Fibroblast of upper back skin (primary cell): ENCODE data around the gene SLC25A6.
"Not testable (repeated sequence)": the region's sequence is repeated elsewhere in the genome, so short reads cannot be mapped to it uniquely, and the experiment has no call there.

Experiments used
- DNase-seq: peaks from one replicate; pipeline ENCODE4 v3.0.0-alpha.2; 2013

SLC25A6 gene

GRCh38 chrX:1412551-1413161 lies 20.7 kb upstream of the SLC25A6 start:
- no peak for DNase-seq

- DNase-seq = no peak
Measured at GRCh38 chrX:1411326-1411725, 19.4 kb upstream of the SLC25A6 start.

GRCh38 chrX:1407035-1407434 lies 15.1 kb upstream of the SLC25A6 start:
- no peak for DNase-seq

DNA sequence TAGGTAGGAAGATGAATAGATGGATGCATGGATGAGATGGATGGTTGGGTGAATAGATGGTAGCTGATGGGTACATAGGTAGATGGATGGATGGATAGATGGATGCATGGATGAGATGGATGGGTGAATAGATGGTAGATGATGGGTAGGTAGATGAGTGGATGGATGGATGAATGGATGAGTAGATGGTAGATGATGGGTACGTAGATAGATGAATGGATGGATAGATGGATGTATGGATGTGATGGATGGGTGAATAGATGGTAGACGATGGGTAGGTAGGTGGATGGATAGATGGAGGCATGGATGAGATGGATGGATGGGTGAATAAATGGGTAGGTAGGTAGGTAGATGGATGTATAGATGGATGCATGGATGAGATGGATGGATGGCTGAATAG lies 13.9 kb upstream of the SLC25A6 start:
- DNase-seq = not testable (repeated sequence)

GRCh38 chrX:1403867-1404266 lies 12.0 kb upstream of the SLC25A6 start:
- not testable (repeated sequence) for DNase-seq

- DNase-seq = no peak
Measured at GRCh38 chrX:1403228-1403627, 11.3 kb upstream of the SLC25A6 start.

- DNase-seq = no peak
Measured at GRCh38 chrX:1401611-1402430, 9.9 kb upstream of the SLC25A6 start.

- no peak for DNase-seq
Measured at GRCh38 chrX:1400742-1401471, 9.0 kb upstream of the SLC25A6 start.

DNA sequence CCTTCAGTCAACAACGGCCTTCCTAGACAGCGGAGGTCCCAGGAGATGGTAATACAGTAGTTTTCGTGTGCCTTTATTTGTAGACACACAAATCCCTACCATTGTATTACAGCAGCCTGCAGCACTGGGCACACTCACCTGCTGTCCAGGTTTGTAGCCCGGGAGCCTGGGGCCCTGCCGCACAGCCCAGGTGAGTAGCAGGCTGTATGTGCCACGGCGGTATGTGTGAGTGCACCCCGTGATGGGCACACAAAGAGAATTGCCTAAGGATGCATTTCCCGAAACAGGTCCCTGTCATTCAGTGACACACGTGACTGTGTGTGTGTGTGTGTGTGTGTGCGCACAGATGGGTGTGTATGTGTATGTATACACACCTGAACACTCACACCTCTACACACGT lies 8.1 kb upstream of the SLC25A6 start:
- DNase-seq = no peak

DNA sequence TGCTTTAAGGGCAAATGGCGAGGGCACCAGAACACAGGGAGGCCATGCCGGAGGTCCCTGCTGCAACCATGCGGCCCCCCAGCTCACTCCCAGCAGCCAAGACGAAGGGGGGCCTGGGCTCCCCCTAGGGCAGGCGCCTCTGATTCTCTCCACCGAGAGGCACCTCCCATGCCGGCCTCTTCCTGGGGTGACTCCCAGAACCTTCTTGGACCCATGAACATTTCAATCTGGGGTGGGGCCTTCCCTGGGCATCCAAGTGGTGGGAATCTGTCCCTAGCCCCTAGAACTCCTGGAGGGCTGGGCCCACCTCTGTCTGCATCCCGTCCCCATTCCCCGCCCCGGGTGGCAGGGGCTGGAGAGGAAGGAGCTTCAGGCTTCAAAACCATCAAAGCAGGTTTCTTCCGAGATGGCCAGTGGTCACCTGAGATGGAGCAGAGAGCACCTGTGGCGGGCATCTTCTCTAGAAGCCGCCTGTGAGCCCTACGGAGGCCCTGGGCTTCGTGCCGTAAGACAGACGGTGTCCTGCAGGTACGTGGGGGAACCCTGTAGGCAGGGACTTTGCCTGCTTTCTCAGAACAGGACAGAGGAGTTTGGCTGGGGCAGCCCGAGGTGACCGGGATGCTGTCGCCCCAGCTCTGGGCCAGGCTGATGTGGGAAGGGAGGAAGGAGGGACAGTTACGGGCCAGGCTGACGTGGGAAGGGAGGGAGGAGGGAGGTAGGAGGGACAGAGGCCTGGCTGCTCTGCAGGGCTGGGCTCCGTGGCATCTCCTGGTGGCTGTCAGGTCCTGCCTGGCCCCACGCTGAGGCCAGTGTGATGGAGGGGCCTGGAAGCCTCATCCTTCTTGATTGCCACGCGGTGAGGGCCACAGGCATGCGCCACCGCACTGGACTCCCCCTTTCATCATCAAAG lies 6.8 kb upstream of the SLC25A6 start:
- DNase-seq = no peak

- no peak for DNase-seq
Measured at GRCh38 chrX:1397441-1398270, 5.7 kb upstream of the SLC25A6 start.

DNA sequence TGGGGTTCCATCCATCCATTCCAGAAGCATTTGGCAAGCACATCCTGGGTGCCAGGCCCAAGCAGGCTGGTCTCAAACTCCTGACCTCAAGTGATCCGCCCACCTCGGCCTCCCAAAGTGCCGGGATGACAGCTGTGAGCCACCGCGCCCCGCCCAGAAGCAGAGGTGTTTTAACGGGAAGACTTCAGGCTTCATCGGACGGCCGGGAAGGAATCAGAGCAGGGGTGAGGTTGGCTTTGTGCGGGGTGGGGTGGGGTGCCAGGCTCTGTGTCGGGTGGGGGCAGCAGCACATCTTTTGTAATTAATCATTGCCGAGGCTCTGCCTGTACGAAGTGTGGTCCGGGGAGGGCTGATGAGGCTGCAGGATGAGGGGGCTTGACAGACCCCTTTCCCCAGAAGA lies 5.1 kb upstream of the SLC25A6 start:
- no peak for DNase-seq

DNA sequence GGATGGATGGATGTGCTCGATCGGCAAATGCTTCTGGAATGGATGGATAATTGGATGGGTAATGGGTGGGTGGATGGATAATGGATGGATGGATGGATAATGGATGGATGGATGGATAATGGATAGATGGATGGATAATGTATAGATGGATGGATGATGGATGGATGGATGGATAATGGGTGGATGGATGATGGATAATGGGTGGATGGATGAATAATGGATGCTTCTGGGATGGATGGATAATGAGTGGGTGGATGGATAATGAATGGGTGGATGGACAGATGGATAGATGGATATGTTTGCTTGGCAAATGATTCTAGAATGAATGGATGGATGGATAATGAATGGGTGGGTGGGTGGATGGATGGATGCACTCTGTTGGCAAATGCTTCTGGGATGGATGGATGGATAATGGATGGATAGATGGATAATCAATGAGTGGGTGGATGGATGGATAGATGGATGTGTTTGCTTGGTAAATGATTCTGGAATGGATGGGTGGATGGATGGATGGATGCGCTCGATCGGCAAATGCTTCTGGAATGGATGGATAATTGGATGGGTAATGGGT lies 3.8 kb upstream of the SLC25A6 start:
- no peak for DNase-seq

DNA sequence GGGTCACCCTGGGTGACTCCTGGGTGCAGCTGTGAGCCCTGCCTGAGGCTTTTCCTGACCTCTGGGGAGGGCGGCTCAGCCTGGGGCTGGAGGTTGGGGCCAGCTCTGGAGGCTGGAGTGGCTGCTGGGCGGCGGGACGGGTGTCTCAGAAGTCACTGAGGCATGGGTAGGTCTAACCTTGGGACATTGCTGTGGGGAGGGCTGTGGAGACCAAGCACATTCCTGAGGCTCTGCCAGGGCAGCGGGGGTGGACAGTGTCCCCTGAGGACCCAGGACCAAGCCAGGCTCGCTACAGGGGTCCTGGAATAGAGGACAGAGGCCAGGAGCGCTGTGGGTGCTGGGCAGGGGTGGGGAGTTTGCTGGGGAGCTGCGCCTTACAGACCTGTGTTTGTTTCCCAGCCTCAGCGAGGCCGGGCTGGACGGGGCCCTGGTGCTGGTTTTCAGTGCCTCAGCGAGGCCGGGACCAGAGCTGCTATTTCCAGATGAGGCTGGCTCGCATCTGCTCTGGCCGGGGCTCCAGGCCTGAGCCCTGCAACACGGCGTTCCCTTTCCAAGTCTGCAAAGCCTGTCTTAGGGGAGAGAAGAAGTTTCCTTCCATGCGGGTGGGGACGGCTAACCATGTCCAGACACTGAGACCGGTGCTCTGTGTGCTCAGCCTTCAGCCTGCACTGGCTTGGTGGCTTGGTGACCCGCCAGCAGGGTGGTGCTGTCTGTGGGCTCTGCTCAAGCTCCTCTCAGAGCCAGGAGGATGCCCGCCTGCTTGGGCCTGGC lies 3.0 kb upstream of the SLC25A6 start:
- DNase-seq = no peak

DNA sequence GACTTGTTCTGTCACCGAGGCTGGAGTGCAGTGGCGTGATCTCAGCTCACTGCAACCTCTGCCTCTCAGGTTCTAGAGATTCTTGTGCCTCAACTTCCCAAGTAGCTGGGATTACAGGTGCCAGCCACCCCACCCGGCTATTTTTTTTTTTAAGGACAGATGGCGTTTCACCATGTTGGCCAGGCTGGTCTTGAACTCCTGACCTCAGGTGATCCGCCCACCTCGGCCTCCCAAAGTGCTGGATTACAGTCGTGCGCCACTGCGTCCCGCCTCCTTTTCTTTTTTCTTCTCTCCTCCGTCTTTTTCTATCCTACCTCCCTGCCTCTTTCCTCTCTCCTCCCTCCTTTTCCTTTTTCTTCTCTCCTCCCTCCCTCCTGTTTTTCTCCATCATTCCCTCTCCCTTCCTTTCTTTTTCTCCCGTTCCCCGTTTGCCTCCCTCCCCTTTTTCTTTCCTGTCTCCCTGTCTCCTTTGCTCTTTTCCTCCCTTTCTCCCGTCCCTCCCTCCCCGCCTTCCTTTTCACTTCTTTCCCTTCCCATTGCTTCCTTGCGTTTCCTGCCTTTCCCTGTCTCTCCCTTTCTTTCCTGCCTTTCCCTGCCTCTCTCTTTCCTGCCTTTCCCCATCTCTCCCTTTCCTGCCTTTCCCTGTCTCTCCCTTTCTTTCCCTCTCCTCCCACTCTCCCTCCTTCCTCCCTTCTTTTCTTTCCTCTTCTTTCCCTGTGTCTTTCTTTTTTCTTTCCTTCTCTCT lies 2.1 kb upstream of the SLC25A6 start:
- DNase-seq = no peak

DNA sequence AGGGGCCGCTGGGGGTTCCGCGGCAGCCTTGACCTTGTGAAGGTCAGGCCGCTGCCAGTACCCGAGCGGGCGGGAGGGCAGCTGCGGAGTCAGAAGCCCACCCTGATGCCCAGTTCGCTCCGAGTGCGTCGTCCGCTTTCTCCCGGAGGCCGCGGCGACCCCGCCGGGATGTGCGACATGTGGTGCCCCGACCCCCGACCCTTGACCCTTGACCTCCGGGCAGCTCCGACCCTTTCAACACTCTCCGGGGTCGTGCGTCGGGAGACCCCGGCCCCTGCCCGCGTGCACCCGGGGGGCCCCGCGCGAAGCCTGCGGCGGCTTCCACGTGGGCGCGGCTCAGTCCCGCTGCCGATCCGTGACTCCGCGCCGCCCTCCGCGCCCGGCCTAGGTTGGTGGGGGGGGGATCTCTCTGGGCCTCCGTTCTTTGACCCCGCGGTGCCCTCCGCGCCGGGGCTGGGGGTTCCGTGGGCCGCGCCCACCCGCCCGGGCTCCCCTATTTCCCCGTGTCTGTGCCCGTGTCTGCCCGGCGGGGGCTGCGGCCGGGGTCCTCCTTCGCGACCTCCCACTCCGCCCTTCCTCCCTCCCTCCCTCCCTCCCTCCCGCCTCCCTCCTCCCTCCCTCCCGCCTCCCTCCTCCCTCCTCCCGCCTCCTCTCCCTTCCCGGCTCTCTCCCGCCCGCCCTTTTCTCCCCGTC lies 609 bp upstream of the SLC25A6 start:
- peak; percentile 71 for DNase-seq

DNA sequence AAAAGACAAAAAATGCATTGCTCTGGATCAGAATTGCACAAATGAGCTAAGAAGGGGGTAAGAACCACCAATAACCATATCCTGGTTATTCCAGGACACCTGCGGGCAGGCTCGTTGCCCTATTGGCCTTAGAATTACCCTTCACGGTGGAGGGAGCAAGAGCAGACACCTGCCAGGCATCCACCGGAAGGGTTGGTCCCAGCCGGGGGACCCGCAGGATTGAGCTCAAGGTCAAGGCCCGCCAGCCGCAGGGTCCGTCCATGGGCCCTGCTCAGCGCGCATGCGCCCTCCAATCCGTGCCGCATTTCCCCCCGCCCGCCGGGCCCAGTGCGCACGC lies 575 bp downstream of the SLC25A6 start:
- no peak for DNase-seq

DNA sequence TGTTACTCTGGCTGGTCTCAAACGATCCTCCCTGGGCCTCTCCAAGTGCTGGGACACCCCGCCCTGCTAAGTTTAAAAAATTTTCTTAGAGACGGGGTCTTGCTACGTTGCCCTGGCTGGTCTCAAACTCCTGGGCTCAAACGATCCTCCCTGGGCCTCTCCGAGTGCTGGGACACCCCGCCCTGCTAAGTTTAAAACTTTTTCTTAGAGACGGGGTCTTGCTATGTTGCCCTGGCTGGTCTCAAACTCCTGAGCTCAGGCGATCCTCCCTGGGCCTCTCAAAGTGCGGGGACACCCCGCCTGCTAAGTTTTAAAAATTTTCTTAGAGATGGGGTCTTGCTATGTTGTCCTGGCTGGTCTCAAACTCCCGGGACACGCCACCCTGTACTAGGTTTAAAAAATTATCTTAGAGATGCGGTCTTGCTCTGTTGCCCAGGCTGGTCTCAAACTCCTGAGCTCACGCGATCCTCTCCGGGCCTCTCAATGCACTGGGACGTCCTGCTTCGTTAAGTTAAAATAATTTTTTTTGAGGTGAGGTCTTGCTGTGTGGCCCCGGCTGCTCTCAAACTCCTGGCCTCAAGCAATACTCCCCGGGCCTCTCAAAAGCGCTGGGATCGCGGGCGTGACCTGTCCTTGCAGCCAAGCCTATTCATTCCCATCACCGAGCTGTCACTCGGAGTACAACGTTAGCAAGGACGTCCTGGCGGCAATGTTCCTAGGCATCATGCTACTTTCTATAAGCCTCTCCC lies 1.1 kb downstream of the SLC25A6 start:
- DNase-seq = no peak

GRCh38 chrX:1389993-1390285 lies 2.0 kb downstream of the SLC25A6 start:
- no peak for DNase-seq
